T47D (cell line): ENCODE measurements around the gene P3H4.

Experiments
- DNase-seq, 2 experiments: peaks; one replicate each; pipeline versions ENCODE4 v3.0.0 to v3.0.0-alpha.2; 2011 to 2012; ENCODE audit warnings: low read depth in 1 of 2, low spot score in 1 of 2
- JUND ChIP-seq: IDR thresholded peaks from 2 replicates; pipeline ENCODE4 v1.6.1; 2012; ENCODE audit warnings: low read depth
- in situ Hi-C: cut with HindIII; loops from 2 replicates; pipeline ENCODE4 v1.10.0; 2016; ENCODE audit warnings: low sequenced_read_pairs, low pct_unique_long_range_greater_than_20kb

The P3H4 gene

DNA sequence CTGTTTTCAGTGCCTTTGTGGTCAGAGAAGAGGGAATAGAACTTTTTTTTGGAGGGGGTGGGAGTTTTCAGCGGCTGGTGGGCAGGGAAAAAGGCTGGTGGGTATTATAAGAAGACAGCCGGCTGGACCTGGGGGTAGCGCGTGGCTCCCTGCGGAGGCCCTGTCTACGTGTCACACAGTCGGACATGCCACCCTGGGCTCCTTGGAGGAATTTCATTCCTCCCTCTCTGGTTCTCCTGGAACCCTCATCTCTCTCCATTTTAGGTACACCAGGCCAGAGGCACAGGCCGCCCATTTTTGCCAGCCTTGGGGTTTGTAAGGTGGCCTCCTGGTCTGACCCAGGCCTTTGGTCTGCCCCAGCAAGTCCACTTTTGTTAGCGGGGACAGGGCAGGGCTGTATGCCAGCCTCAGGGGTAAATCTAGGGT lies 2.0 kb upstream of the P3H4 start:
- DNase-seq, result no peak
- in situ Hi-C loops, result no loop called here
- no peak for TF ChIP-seq JUND

GRCh38 chr17:41813152-41813680 lies 1.5 kb upstream of the P3H4 start:
- no peak for DNase-seq
- TF ChIP-seq JUND, result no peak
- in situ Hi-C loops, result no loop called here

DNA sequence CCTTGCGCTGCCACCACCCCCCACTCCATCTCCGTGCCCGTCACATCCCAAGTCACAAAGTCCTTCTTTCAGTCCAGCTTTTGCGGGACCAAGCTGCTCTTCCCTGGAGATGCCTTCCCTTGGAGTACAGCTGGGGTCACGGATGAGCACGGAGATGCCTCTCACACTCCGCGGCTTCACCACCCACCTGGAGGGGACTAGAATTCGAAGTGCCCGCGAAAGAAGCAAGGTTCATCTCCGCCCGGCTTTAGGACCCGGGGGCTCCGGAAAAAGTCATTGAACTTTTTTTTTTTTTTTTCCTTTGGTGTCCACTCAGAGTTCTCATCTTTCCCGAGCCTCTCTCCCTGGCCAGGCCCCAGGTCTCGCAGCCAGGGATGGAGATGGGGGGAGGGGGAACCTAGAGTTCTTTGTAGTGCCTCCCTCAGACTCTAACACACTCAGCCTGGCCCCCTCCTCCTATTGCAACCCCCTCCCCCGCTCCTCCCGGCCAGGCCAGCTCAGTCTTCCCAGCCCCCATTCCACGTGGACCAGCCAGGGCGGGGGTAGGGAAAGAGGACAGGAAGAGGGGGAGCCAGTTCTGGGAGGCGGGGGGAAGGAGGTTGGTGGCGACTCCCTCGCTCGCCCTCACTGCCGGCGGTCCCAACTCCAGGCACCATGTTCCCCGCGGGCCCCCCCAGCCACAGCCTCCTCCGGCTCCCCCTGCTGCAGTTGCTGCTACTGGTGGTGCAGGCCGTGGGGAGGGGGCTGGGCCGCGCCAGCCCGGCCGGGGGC lies 817 bp upstream of the P3H4 start, which contains the start of gene FKBP10:
TSS of gene FKBP10 (plus strand) at position 624 of the 771 bp plus-strand sequence. CDS start at position 655, 31 bp downstream.
- in situ Hi-C loops, result no loop called here
- no peak for TF ChIP-seq JUND
- peak in 1 of 2 experiments; percentile 76 for DNase-seq

DNA sequence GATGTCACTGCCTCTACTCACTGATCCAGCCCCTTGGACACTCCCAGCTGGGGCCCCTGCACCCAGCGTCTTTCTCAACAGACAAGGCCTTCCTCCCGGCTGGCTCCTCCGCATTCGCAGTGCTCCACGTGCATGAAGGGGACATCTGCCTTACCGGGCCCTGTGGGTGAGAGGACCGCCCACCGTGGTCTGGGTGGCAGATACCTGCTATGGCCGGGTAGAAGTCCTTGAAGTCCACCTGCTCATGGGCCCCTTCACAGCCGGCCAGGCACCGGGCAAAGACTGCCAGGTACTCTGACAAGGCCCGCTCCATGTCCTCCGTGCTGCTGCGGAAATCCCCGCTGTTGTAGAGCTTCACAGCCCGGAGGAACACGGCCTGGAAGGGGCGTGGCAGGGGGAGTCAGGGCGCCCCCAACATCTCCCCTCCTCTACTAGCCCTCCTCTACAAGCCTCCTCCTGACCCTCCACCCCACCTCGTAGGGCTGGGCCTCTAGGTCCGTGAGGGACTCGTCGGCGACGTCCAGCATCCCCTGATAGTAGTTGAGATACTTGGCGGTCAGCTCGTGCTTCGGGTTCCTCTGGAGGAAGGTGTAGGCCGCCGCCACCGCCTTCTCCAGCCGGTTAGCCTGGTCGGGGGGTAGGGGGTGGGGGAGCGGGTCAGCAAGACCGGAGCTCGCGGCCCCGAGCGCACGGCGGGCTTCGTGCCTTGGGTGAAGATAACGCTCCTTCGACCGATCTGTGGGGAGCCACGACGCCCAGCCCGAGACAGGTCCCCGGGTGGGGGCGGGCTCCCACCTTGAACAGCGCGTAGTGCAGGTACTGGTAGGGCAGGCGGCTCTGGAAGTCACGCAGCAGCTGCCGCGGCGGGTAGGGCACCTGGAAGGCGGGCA lies 845 bp downstream of the P3H4 start:
- peak in 1 of 2 experiments; percentile 56 for DNase-seq
- TF ChIP-seq JUND, result no peak
- in situ Hi-C loops, result no loop called here

- TF ChIP-seq JUND, result no peak
- no peak for DNase-seq
- in situ Hi-C loops, result no loop called here
These were observed 4.9 kb downstream of the P3H4 start for GRCh38 chr17:41806685-41807445.

DNA sequence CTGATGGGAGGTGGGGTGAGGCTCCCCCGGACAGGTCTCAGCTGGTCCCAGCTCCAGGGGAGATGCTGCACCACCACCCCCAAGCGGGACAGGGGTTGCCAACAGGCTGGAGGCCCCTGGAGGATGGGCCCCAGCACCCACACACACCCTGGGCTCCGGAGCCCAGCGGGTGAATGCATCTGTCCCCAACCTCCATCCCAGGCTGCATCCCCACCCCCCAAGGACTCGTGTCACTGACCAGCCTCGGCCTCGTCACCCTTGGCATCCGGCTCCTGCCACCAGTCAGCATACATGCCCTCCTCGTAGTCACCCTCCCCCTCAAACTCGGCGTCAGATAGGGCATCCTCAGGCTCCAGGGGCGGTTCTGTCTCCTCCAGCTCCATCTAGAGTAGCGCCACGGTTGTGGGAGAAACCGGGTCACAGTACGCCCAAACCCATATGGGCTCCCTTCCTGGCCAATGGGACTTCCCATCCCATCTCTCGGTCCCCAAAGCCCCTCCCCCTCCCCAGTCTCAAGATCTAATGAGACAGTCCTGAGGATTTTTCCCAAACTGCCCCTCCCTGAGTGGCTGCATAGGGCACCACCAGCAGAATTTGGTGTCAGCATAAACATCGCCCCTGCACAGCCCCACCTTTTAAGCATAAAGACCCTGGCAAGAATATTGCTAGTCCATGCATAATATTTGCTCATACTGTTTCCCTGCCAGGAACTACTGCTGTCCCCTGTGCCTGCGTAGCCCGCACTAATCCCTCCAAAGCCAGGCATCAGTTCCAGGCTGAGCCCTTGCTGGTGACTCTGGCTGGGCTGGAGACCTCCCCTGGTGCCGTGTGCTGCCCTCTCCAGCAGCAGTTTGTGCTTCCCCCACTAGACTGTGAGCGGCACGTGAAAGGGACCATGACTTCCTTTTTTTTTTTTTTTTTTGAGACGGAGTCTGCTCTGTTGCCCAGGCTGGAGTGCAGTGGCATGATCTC lies 8.4 kb downstream of the P3H4 start:
- DNase-seq, result no peak
- TF ChIP-seq JUND, result no peak
- in situ Hi-C loops, result no loop called here

DNA sequence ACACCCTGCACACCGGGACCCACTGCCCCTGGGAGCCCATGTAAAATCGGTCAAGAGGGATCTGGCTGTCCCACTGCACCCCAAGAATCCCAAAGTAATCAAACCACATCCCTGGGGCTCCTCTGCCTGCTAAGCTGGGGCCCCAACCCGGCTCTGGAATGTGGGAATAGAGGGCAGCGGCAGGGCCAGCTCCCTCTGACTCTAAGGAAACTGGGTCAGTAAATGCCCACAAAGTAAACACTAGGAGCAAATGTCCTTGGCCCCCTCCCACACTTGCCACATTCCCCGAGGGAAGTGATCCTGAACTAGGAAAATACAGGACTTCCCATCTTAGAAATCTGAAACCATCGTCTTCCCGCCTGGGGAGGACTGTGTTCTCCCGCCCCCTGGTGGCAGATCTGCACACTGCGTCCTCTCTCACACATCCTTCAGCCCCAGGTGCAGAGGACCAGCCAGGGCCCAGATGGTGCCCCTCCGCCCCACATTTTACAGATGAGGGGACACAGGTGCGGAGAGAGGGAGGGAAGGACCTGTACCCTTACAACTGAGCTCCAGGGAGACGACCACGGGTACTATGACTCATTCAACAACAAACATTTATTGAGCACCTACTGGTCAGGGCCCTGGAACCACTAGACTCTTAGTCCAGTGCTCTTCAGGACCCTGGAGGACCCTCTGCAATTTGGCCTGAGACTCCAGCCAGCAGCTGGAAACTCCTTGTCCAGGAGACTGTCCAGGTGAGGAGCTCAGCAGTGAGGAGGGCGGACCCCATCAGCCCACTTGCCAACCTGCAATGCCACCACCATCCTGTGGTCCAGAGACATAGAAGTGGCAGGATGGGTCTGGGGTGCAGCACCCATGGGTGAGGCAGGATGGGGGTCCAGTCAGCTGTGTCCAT lies 10.1 kb downstream of the P3H4 start:
- DNase-seq, result peak; percentile 76 to 93
- no peak for TF ChIP-seq JUND
- in situ Hi-C loops, result no loop called here

GRCh38 chr17:41800601-41801373 lies 11.0 kb downstream of the P3H4 start:
- in situ Hi-C loops, result no loop called here
- peak in 1 of 2 experiments; percentile 86 for DNase-seq
- TF ChIP-seq JUND, result no peak

DNA sequence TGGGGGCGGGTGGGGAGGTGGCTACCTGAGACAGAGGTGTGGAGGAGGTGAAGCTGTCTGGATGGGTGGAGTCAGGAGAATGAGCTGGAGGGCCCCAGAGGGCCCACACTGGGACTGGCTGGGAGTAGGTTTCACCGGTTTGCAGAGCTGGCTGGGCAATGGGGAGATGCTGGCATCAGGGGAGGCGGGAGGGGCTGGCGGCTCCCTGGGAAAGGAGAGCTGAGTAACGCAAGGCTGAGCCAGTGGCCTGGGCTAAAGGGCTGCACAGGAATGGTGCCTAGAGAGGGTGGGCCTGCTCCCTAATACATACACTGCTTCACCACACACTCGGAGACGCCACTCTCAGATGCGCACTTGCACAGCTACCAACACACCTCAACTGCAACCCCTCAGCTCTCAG lies 12.4 kb downstream of the P3H4 start:
- DNase-seq, result no peak
- in situ Hi-C loops, result no loop called here
- no peak for TF ChIP-seq JUND

DNA sequence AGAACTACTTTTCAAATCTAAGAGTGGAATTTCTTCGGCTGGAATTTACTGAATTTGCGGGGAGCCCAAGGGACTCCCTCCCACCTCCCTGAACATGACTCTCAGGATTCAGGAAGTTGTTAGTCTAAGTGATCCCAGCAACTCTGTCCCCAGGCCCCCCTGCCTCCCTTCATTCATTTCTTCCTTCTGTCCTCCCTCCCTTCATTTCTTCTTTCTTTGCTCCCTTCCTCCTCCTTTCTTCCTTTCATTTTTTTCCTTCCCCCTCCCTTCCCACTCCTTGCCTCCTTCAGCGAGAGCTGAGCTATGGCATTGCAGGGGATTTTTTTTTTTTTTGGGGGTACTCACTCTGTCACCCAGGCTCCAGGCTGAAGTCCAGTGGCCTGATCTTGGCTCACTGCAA lies 14.4 kb downstream of the P3H4 start:
- no peak for DNase-seq
- in situ Hi-C loops, result no loop called here
- TF ChIP-seq JUND, result no peak
